ENCODE results near the gene ADAMTS3. TPM values are rescaled to one million over a fixed set of nuclear protein-coding genes. Genes with fewer than 3 reads are reported as not detected.

ADAMTS3 gene
- total and polyA plus RNA-seq, 2 donors (not counting 3 experiments of a cell fraction or from before 2014, with no cell fraction given), result 0.37 to 1.3 TPM

DNA sequence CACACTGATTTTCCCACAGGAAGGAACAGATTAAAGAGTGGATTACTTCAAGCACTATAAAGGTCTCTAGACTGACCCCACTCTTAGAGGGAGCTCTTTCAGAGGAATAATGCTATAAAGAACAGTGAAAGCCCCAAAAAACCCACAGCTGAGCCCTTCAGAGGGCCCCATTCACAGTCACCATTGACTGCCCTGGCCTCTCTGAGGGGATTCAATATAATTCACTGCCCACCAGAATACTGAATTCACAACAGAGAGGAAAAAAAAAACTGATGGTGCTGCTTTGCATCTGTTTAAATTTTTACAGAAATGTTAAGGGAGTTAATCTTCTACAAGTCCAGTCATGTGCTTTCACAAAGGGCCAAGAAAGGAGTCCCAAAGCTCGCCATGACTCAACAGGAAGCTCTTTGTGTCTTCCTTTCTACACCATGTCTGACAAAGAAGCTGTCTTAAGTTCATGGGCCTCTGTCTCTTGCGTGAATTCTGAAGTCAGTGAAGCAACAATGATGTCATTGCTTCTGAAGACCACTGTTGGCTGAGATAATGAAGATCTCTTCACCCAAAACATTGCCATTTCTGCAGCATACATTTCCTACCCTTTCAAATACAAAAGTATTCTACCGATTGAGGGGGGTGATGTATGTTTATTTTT is 174.9 kb downstream of the ADAMTS3 start:
- Histone ChIP-seq H3K9ac (replicated peaks; ENCODE audit: extremely low read depth, insufficient read depth, low read length) (no peak overlapping the region), H3K27ac (ENCODE audit: insufficient read depth, low read depth, low read length) (no peak overlapping the region), H3K4me1 (ENCODE audit: control insufficient read depth, extremely low read depth, insufficient read depth, low read length) (peaks cover 27% of the 10 kb centered on the region), H3K36me3 (ENCODE audit: control insufficient read depth in 2 of 2, extremely low read depth in 1 of 2, insufficient read depth in 2 of 2, low read length in 2 of 2) (no peaks in the 10 kb centered on the region), H3K9me3 (replicated peaks; ENCODE audit: control insufficient read depth, insufficient read depth, low read length) (no peaks in the 10 kb centered on the region), H3K27me3 (ENCODE audit: control insufficient read depth in 2 of 2, insufficient read depth in 2 of 2, low read length in 2 of 2) (no peaks in the 10 kb centered on the region), H3K79me2 (ENCODE audit: control insufficient read depth, insufficient read depth, low read length) (no peaks in the 10 kb centered on the region), H4K20me1 (replicated peaks; ENCODE audit: control insufficient read depth, extremely low read depth, insufficient read depth, low read length) (no peaks in the 10 kb centered on the region), H3K4me3 (replicated peaks in 1 of 3; ENCODE audit: insufficient read depth in 1 of 3, low read depth in 1 of 3, low read length in 3 of 3) (no peak overlapping the region), H3K9me1 (replicated peaks; ENCODE audit: control insufficient read depth, extremely low read depth, insufficient read depth, low read length) (no peaks in the 10 kb centered on the region), H2AFZ (ENCODE audit: low read depth, low read length) (no peak overlapping the region), H3K4me2 (ENCODE audit: insufficient read depth, low read length) (no peak overlapping the region)
- ChIA-PET CTCF (no interaction called here), POLR2A (no interaction called here)
- dilution Hi-C loops (cut with MboI; ENCODE audit: extremely low pct_ligation_motif_present, low sequenced_read_pairs) (no loop called here), intact Hi-C loops (cut with micrococcal nuclease) (no loop called here)
- TF ChIP-seq MYC (IDR thresholded peaks at IDR 0.05; ENCODE audit: low read depth, low read length) (no peak), GATA2 (IDR thresholded peaks at IDR 0.05; ENCODE audit: insufficient read depth, insufficient read length, low read depth, low read length) (no peak)
- TF ChIP-seq, protein P1, sequence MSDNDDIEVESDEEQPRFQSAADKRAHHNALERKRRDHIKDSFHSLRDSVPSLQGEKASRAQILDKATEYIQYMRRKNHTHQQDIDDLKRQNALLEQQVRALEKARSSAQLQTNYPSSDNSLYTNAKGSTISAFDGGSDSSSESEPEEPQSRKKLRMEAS (IDR thresholded peaks at IDR 0.05; ENCODE audit: insufficient read depth, insufficient read length), result no peak
- FAIRE-seq (no peak), DNase-seq (ENCODE audit: low read depth, low spot score) (no peak)
- BruUV-seq (replicated peaks), result no TSS peak

DNA sequence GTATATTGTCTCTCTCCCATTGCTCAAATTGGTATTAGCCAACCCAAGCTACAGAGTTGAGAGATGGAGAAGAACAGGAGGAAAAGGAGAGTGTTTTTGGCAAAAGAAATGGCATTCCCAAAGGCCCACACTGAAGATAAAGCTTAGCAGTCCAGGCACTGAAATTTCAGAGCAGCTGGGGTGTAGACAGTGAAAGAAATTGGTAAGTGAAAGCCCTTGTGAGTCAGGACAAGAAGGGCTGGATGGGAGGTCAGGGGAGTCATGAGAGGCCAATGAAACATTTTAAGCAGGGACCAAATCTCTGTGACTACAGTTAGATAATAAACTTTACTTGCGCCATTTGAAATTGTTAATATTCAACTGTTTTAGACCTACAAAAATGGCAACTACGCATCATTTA is 177.7 kb downstream of the ADAMTS3 start:
- no peaks in the 10 kb centered on the region for H3K27me3 ChIP-seq (ENCODE audit: control insufficient read depth in 2 of 2, insufficient read depth in 2 of 2, low read length in 2 of 2)
- FAIRE-seq (no peak), DNase-seq (ENCODE audit: low read depth, low spot score) (no peak)
- no peaks in the 10 kb centered on the region for H4K20me1 ChIP-seq (replicated peaks; ENCODE audit: control insufficient read depth, extremely low read depth, insufficient read depth, low read length)
- BruUV-seq (replicated peaks), result no TSS peak
- H3K27ac ChIP-seq (ENCODE audit: insufficient read depth, low read depth, low read length), result no peak overlapping the region
- intact Hi-C loops (cut with micrococcal nuclease) (loop anchor here (2.0 kb wide), 1 partner anchor 28 kb away; no protein-coding TSS in a partner anchor), dilution Hi-C loops (cut with MboI; ENCODE audit: extremely low pct_ligation_motif_present, low sequenced_read_pairs) (no loop called here)
- CTCF ChIA-PET, result interaction anchor here (1.0 to 1.9 kb wide), 4 partner anchors 27 to 65 kb away, joined by 3 to 7 read pairs (median 4); no protein-coding TSS in a partner anchor
- no peak overlapping the region for H3K4me3 ChIP-seq (replicated peaks in 1 of 3; ENCODE audit: insufficient read depth in 1 of 3, low read depth in 1 of 3, low read length in 3 of 3)
- H3K79me2 ChIP-seq (ENCODE audit: control insufficient read depth, insufficient read depth, low read length), result no peaks in the 10 kb centered on the region
- H3K4me1 ChIP-seq (ENCODE audit: control insufficient read depth, extremely low read depth, insufficient read depth, low read length), result peaks cover 27% of the 10 kb centered on the region
- no peak overlapping the region for H3K9ac ChIP-seq (replicated peaks; ENCODE audit: extremely low read depth, insufficient read depth, low read length)
- no peaks in the 10 kb centered on the region for H3K9me3 ChIP-seq (replicated peaks; ENCODE audit: control insufficient read depth, insufficient read depth, low read length)
- POLR2A ChIA-PET, result no interaction called here
- no peak overlapping the region for H3K4me2 ChIP-seq (ENCODE audit: insufficient read depth, low read length)
- no peaks in the 10 kb centered on the region for H3K36me3 ChIP-seq (ENCODE audit: control insufficient read depth in 2 of 2, extremely low read depth in 1 of 2, insufficient read depth in 2 of 2, low read length in 2 of 2)
- TF ChIP-seq POLR2AphosphoS5 (IDR thresholded peaks at IDR 0.05; ENCODE audit: insufficient read depth, low read depth, low read length) (no peak), GATA2 (IDR thresholded peaks at IDR 0.05; ENCODE audit: insufficient read depth, insufficient read length, low read depth, low read length) (no peak), POLR2A (IDR thresholded peaks at IDR 0.05; ENCODE audit: low read depth, low read length) (no peak), EZH2 (IDR thresholded peaks at IDR 0.05; ENCODE audit: borderline replicate concordance, low read depth, low read length, severe bottlenecking) (no peak), FOS (IDR thresholded peaks at IDR 0.05; ENCODE audit: borderline replicate concordance, insufficient read depth, low read length) (no peak)
- TF ChIP-seq, protein P2, sequence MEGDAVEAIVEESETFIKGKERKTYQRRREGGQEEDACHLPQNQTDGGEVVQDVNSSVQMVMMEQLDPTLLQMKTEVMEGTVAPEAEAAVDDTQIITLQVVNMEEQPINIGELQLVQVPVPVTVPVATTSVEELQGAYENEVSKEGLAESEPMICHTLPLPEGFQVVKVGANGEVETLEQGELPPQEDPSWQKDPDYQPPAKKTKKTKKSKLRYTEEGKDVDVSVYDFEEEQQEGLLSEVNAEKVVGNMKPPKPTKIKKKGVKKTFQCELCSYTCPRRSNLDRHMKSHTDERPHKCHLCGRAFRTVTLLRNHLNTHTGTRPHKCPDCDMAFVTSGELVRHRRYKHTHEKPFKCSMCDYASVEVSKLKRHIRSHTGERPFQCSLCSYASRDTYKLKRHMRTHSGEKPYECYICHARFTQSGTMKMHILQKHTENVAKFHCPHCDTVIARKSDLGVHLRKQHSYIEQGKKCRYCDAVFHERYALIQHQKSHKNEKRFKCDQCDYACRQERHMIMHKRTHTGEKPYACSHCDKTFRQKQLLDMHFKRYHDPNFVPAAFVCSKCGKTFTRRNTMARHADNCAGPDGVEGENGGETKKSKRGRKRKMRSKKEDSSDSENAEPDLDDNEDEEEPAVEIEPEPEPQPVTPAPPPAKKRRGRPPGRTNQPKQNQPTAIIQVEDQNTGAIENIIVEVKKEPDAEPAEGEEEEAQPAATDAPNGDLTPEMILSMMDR (IDR thresholded peaks at IDR 0.05; ENCODE audit: extremely low read depth in 1 of 2, insufficient read depth in 1 of 2, low read depth in 1 of 2, low read length in 2 of 2), result no peak
- TF ChIP-seq, protein P1 (IDR thresholded peaks at IDR 0.05; ENCODE audit: insufficient read depth, insufficient read length), result no peak
- no peak overlapping the region for H2AFZ ChIP-seq (ENCODE audit: low read depth, low read length)
- H3K9me1 ChIP-seq (replicated peaks; ENCODE audit: control insufficient read depth, extremely low read depth, insufficient read depth, low read length), result no peaks in the 10 kb centered on the region
